NCI-H2171 (cell line): ENCODE measurements around the gene SMURF2.
"Not testable (repeated sequence)": the region's sequence is repeated elsewhere in the genome, so short reads cannot be mapped to it uniquely, and the experiment has no call there.

Experiments used
- DNase-seq: peaks from one replicate; lab custom pipeline; 2025; lab: John Stamatoyannopoulos, UW

The SMURF2 gene

GRCh38 chr17:64664299-64664981 lies 2.3 kb upstream of the SMURF2 start:
- not testable (repeated sequence) for DNase-seq

DNA sequence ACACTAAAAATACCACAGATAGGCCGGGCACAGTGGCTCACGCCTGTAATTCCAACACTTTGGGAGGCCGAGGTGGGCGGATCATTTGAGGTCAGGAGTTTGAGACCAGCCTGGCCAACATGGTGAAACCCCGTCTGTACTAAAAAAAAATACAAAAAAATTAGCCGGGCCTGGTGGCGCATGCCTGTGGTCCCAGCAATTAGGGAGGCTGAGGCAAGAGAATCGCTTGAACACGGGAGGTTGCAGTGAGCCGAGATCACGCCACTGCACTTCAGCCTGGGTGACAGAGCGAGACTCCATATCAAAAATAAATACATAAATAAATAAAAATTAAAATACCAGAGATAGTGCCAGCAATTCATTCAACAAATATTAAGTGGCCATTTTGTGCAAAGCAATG lies 1.7 kb upstream of the SMURF2 start:
- not testable (repeated sequence) for DNase-seq

DNA sequence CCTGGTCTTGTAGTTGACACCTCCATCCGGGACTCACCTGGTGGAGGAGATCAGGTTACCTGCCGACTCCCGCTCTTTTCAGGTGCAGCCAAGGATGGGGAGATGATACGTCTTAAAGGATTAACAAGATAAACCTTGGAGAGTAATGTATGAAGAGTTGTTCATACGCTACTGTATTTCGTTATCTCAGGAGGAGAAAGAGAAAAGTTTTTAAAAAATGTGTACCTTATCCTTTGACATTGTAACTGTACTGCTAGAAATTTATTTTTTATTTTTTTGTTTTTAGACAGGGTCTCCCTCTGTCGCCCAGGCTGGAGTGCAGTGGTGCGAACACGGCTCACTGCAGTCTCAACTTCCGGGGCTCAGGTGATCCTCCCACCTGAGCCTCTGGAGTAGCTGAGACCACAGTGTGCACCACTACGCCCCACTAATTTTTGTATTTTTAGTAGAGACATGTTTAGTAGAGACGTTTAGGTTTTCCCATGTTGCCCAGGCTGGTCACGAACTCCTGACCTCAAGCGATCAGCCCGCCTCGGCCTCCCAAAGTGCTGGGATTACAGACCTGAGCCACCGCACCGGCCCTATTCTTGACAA lies 764 bp upstream of the SMURF2 start:
- DNase-seq = peak; percentile 72

GRCh38 chr17:64661726-64661975 lies 456 bp downstream of the SMURF2 start:
- DNase-seq = no peak

GRCh38 chr17:64660978-64661725 lies 955 bp downstream of the SMURF2 start:
- not testable (repeated sequence) for DNase-seq

DNA sequence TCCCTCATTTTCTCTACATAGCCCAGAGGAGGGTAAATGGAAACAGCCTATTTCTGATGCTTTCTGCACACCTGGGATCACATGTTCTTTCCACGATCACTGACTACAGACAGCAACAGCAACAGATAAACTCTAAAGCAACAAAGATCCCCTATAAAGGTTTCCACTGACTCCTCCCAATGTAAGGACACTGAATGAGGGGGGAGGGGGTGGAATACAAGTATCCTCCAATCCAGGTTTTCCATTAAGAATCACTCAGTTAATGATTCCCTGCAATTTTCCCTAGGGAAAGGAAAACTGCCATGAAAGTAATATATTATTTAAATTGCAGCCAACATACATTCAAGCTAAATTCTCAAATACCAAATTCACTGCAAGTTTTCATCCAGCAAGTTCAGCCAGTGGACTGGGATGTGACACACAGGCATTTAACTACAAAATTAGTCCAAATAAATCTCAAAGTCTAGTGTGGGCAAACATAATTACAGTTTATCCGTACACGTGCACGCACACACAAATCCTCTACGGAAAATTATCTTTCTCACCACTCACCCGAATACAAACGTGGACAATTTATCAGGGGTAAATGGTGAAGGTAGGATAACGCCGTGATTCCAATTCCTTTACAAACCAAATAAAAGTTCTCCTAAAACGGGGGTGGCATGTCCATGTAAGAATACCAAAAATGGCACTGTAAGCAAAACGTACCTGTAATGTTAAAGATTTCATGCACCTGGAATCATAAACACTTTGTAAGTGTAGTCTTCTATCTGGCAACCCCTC lies 1.7 kb downstream of the SMURF2 start:
- DNase-seq = not testable (repeated sequence)

- DNase-seq = no peak
Observed at GRCh38 chr17:64658931-64659330, 3.2 kb downstream of the SMURF2 start.

DNA sequence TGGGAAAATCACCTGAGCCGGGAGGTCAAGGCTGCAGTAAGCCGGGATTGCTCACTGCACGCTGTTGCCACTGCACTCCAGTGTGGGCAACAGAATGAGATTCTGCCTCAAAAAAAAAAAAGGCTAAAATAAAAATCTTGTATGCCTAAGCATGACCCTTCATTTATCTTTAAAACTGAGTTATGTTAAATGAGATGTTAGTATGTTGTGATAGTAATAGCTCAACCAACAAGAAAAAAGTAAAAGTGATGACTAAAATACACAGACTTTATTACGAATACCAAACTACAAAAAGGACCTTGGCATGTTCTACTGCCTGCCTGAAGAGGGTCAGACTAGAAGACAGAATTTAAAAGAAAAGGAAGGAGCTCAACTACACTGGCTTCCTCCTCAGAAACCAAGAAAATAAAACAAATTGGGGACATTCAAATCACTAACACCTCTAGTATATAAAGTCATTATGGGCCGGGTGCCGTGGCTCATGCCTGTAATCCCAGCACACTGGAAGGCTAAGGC lies 4.4 kb downstream of the SMURF2 start:
- DNase-seq = no peak

GRCh38 chr17:64655704-64656103 lies 6.4 kb downstream of the SMURF2 start:
- DNase-seq = no peak

DNA sequence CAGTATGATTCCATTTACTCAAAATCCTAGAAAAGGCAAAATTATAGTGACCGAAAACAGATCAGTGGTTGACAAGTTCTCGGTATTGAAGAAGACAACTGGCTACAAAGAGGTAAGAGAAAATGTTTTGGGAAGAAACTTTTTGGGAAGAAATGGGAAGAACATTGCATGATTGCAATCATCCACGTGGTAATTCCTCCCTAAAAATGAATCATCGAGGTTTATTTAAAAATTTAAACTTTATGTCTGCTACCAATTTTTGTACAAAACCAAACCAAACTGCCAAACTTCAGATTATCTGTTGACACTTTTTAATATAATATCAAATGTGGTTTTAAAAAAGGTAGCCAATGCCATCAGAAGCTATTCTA lies 8.1 kb downstream of the SMURF2 start:
- no peak for DNase-seq

DNA sequence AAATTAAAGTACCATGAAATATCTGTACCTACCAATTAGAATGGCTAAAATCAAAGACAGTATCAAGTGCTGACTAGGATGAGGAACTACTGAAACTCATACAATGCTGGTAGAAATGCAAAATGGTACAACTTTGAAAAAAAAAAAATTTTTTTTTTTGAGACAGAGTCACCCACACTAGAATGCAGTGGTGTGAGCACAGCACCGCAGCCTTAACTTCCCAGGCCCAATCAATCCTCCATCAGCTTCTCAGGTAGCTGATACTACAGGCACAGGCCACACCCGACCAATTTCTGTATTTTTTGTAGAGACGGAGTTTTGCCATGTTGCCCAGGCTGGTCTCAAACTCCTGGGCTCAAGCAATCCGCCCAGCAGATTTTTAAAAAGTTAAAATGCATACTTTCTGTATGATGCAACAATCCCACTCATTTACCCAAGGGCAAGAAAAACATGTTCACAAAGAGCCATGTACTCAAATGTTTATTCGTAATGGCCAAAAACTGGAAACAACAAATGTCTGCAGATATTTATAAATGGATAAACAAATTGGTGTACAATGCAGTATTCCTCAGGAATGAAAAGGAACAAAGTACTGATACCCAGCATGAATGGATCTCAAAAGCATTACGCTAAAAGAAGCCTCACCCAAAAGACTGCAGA lies 8.7 kb downstream of the SMURF2 start:
- DNase-seq = no peak

GRCh38 chr17:64651889-64652288 lies 10.2 kb downstream of the SMURF2 start:
- no peak for DNase-seq

GRCh38 chr17:64648234-64648633 lies 13.9 kb downstream of the SMURF2 start:
- DNase-seq = no peak

GRCh38 chr17:64647817-64648216 lies 14.3 kb downstream of the SMURF2 start:
- DNase-seq = no peak

- no peak for DNase-seq
Observed at GRCh38 chr17:64639516-64639915, 22.6 kb downstream of the SMURF2 start.

GRCh38 chr17:64638552-64639203 lies 23.4 kb downstream of the SMURF2 start:
- DNase-seq = no peak

- DNase-seq = no peak
Observed at GRCh38 chr17:64635647-64636305, 26.3 kb downstream of the SMURF2 start.

DNA sequence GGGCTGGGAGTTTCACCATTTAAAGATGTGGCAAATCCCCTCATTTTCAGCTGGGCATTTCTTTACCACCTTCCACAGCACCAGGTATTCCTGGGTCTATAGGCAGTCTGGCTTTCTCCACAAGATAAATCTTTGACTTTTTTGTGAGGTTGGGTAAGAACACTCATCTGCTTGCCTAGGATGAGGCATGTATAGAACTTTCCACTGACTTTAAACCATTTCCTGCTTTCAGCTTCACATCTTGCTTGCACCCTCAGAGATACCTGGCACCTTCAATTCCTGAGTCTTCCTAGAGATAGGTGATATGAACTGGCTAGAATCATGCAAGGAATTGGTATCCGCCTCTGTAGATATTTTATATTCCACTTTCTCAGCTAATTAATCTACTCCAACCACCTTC lies 27.9 kb downstream of the SMURF2 start:
- no peak for DNase-seq

DNA sequence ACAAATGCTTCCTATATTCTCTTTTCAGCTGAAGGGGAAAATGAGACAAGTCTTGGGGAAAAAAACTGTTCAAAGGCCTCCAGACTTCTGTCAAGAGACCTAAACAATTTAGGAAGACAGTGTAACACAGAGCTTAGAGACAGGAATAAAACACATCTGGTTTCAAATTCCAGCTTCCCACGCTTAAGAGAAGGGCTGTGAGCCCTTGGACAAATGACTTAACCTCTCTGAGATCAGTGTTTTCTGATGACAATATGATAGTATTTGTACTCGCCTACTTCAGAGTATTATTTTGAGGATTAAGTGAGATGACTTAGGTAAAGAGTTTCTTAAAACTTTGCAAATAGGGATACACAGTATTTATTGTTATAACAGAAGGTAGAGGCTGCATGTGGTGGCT lies 29.5 kb downstream of the SMURF2 start:
- DNase-seq = no peak

DNA sequence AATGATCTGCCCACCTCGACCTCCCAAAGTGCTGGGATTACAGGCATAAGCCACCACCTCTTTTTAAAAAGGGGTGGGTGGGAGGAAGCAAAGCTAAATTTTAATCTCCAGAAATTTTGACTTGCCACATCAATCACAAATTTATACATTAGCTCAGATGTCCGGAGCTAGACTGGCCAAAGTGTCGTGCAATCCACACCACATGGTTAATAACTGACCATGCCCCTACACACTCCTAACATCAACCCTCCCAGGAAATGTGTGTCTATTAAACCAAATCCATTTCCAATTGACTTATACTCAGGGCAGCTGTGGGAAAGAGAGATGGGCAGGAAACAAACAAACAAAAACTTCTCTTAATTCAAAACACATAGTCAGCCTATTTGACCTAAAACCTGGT lies 29.9 kb downstream of the SMURF2 start:
- DNase-seq = no peak
